ENCODE measurements around the gene PARG.
"Not testable (repeated sequence)": the region's sequence is repeated elsewhere in the genome, so short reads cannot be mapped to it uniquely, and the experiment has no call there.

PARG gene

DNA sequence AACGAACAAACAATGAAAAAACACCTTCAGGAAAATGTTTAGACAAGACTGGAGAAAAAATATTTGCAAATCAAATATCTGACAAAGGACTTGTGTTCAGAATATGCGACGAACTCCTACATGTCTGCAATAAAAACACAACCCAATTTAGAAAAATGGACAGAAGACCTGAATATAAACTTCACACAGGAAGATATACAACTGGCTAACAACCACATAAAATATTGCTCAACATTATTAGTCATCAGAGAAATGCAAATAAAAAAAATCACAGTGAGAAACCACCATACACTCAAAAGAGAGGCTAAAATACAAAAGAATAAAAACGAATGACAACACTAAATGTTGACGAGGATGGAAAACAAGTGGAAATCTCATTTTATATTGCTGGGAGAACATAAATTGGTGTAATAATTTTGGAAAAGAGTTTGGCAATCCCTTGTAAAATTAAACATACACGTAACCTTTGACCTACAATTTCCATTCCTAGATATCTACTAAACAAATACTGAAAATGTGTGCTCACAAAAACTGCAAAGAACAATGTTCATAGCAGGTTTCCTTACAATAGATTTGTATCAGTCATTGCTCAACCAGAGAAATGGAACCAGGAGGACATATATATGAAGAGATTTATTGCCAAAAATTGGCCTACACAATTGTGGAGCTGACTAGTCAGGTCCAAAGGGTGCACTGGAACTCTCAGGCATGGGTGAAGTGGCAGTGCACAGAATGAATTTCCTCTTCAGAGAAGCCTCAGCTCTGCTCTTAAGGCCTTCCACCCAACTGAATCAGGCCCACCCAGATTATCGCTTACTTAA lies 96.8 kb downstream of the PARG start:
- DNase-seq (ENCODE audit: low read depth) = no peak
- TF ChIP-seq, protein P1, sequence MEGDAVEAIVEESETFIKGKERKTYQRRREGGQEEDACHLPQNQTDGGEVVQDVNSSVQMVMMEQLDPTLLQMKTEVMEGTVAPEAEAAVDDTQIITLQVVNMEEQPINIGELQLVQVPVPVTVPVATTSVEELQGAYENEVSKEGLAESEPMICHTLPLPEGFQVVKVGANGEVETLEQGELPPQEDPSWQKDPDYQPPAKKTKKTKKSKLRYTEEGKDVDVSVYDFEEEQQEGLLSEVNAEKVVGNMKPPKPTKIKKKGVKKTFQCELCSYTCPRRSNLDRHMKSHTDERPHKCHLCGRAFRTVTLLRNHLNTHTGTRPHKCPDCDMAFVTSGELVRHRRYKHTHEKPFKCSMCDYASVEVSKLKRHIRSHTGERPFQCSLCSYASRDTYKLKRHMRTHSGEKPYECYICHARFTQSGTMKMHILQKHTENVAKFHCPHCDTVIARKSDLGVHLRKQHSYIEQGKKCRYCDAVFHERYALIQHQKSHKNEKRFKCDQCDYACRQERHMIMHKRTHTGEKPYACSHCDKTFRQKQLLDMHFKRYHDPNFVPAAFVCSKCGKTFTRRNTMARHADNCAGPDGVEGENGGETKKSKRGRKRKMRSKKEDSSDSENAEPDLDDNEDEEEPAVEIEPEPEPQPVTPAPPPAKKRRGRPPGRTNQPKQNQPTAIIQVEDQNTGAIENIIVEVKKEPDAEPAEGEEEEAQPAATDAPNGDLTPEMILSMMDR (IDR thresholded peaks at IDR 0.05; ENCODE audit: insufficient read depth, low read depth, low read length, missing control alignments) = no peak
- no peak overlapping the region for H3K4me3 ChIP-seq (ENCODE audit: low read depth, low read length)

DNA sequence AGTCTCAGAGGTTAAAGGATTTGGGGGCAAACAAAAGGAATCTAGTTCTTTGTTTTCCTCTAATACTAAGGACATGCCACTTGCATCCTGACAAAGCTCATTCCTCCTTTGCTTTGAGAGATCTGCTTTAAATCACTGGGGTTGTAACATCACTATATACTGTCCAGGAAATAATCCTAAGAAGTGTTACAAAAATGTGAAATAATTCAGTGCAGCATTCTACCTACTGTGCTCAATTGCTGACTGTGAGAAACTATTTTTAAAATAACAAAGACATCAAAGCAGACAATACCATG lies 99.5 kb downstream of the PARG start:
- H3K4me3 ChIP-seq (ENCODE audit: low read depth, low read length); DNase-seq (ENCODE audit: low read depth): not testable (repeated sequence)

DNA sequence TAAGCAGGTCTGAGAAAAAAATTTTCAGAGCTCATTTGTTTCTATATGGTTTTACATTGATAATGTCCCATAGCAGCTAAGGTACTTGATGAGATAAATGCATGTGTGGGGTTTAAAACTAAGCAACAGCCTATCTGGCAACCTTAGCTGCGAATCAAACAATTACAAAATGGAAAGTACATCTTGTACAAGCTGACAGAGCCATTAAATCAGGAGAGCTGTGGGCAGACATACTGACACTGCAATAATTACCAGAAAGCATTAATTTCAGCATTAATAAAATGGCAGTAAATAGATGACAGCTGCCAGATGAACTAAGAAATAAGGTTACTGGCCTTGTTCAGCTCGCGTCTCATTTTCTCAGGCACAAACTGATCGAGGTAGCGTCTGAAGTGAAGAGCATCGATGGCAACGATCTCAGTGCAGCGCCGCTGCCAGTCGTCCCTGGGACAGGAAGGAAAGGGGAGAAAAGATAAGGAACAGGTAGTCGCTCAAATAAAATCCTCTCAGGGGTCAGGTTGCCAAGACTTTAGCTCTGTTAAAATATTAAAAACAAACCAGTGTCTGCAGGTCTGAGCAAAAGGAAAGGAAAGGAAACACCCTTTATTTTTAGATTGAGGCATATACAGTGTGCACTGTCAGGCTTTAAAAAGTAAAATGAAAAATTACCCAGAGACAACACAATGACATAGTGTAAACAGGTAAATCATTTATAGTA lies 100.1 kb downstream of the PARG start:
- H3K4me3 ChIP-seq (ENCODE audit: low read depth, low read length) = no peak overlapping the region
- no peak for DNase-seq (ENCODE audit: low read depth)
- TF ChIP-seq, protein P1 (IDR thresholded peaks at IDR 0.05; ENCODE audit: insufficient read depth, low read depth, low read length, missing control alignments) = no peak

DNA sequence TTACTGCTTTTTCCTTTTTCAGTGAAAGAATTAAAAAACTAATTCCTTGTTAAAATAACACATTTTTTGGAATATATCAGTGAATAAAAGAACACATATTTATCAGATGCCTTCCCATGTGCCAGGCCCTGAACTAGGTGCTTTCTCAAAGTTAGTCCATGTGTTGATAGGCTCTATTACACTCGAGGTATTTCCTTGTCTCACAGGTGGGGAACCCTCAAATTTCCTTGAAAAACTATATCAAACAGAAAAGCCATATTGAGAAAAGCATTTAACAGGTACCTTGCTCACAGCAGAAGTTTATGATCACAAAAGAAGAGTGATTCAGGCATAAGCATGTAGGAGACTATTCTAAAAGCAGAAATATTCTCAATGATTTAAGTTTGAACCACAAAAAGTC lies 104.1 kb downstream of the PARG start:
- no peak for DNase-seq (ENCODE audit: low read depth)

DNA sequence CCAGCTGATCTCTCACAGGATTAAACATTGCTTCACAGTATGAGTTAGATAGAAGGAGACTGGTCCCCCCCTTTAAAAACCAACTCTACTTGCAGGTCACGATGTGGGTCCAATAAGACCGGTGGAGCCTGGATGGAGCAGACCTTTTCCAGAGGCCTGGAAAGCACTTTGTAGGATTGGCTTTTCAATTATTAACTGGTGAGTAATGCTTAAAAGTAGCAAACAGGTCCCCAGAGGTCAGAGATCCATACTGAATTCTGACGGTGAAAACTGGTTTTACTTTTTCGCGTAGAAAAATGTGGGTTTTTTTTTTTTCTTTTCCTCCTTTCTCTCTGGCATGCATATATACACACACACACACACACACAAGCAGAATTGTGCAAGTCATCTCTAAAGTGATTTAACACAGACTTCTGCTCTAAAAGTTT lies 104.8 kb downstream of the PARG start:
- no peak overlapping the region for H3K4me3 ChIP-seq (ENCODE audit: low read depth, low read length)
- no peak for DNase-seq (ENCODE audit: low read depth)
- TF ChIP-seq, protein P1 (IDR thresholded peaks at IDR 0.05; ENCODE audit: insufficient read depth, low read depth, low read length, missing control alignments) = no peak

More for the DNA sequence above, 104.1 kb downstream of the PARG start:
- H3K4me3 ChIP-seq (ENCODE audit: low read depth, low read length) = no peak overlapping the region
- TF ChIP-seq, protein P1 (IDR thresholded peaks at IDR 0.05; ENCODE audit: insufficient read depth, low read depth, low read length, missing control alignments) = no peak

DNA sequence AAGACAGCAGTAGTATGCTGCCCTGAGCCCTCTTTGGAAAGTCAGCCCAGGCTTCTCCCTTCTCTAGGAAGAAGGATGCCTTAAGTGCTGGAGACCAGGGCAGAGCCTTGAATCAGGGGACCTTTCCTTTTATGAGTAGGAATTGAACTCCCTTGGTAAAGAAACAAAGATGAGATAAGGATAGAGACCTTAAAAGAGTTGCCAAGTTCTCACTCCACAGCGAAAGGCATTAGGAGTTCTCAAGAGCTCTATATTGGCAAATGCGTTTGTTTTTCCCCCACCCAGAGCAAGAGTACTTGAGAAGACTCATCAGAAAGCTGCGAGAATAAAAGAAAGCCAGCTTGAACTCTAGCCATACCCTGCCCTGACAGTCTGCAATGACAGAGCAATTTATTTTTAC lies 106.9 kb downstream of the PARG start:
- TF ChIP-seq, protein P1 (IDR thresholded peaks at IDR 0.05; ENCODE audit: insufficient read depth, low read depth, low read length, missing control alignments) = no peak

DNA sequence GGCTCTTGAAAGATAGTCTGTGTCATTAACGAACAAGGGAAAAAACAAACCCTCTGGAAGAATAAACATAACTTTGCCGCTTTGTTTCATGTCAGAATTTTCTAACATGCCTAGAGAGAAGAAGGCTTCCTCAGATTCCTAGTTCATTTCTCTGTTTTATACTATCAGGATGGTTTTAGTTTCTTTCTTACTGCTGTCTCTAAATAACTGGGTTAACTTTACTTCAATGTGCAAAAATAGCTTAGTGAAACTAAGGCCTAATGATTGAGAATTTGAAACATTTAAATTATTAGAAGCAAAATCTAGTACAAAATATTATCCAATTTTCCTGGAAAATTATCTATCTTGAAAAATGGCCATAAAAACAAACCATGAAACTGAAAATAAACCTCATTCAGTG lies 107.6 kb downstream of the PARG start:
- TF ChIP-seq, protein P1 (IDR thresholded peaks at IDR 0.05; ENCODE audit: insufficient read depth, low read depth, low read length, missing control alignments) = no peak
- DNase-seq (ENCODE audit: low read depth) = no peak
- no peak overlapping the region for H3K4me3 ChIP-seq (ENCODE audit: low read depth, low read length)

More for the DNA sequence above, 106.9 kb downstream of the PARG start:
- no peak for DNase-seq (ENCODE audit: low read depth)
- no peak overlapping the region for H3K4me3 ChIP-seq (ENCODE audit: low read depth, low read length)

Data from GM12865 (cell line).